B cell (primary cell): Measurements from ENCODE around the gene TRMT6.

Source experiments
- CTCF ChIP-seq: fragments of 200-600 bp; IDR thresholded peaks from one replicate; pipeline ENCODE4 v1.8.0; 2022; ENCODE audit warnings: antibody characterized with exemption, mild to moderate bottlenecking
- EZH2 ChIP-seq: IDR thresholded peaks from 2 replicates; pipeline ENCODE4 v1.6.1; 2012; ENCODE audit warnings: borderline replicate concordance, low read depth, mild to moderate bottlenecking, moderate library complexity, low read length; ENCODE audit not compliant: insufficient read depth, poor library complexity, severe bottlenecking

GRCh38 chr20:5928836-5929715 is 21.3 kb downstream of the TRMT6 start:
- TF ChIP-seq CTCF (no peak), EZH2 (no peak)
